SK-N-SH treated with all-trans-retinoic acid at 6 μM for 48 hours (cell line): ENCODE results near the gene SLC49A3.

ENCODE experiments used
- ESRRG ChIP-seq: fragments of 250-450 bp; sonication (Bioruptor Pico); IDR thresholded peaks from 2 replicates; pipeline ENCODE4 v1.6.1; 2021; ENCODE audit warnings: mild to moderate bottlenecking
- GLIS3 ChIP-seq: fragments of 250-450 bp; sonication (Bioruptor Pico); IDR thresholded peaks from 2 replicates; pipeline ENCODE4 v1.5.0; 2020; ENCODE audit warnings: mild to moderate bottlenecking, moderate library complexity
- RARB ChIP-seq: fragments of 250-450 bp; sonication (Bioruptor Pico); IDR thresholded peaks from 2 replicates; pipeline ENCODE4 v1.8.0; 2021; ENCODE audit warnings: mild to moderate bottlenecking, moderate library complexity
- ZNF70 ChIP-seq: fragments of 450-650 bp; formaldehyde crosslinking; IDR thresholded peaks from 2 replicates; pipeline ENCODE4 v1.5.0; 2020; ENCODE audit warnings: mild to moderate bottlenecking, moderate library complexity
- TF ChIP-seq, protein P1 (sequence below): fragments of 250-450 bp; sonication (Bioruptor Pico); IDR thresholded peaks from 2 replicates; pipeline ENCODE4 v1.8.0; 2020; ENCODE audit warnings: mild to moderate bottlenecking, moderate library complexity, borderline replicate concordance
- TF ChIP-seq, protein P2 (sequence below): fragments of 250-450 bp; sonication (Bioruptor Pico); IDR thresholded peaks from 2 replicates; pipeline ENCODE4 v1.5.1; 2020; ENCODE audit warnings: low read depth, mild to moderate bottlenecking, moderate library complexity
- TF ChIP-seq, protein P3 (sequence below): fragments of 250-450 bp; sonication (Bioruptor Pico); IDR thresholded peaks from 2 replicates; pipeline ENCODE4 v1.8.0; 2021; ENCODE audit warnings: low read depth, mild to moderate bottlenecking, moderate library complexity, borderline replicate concordance

DNA sequence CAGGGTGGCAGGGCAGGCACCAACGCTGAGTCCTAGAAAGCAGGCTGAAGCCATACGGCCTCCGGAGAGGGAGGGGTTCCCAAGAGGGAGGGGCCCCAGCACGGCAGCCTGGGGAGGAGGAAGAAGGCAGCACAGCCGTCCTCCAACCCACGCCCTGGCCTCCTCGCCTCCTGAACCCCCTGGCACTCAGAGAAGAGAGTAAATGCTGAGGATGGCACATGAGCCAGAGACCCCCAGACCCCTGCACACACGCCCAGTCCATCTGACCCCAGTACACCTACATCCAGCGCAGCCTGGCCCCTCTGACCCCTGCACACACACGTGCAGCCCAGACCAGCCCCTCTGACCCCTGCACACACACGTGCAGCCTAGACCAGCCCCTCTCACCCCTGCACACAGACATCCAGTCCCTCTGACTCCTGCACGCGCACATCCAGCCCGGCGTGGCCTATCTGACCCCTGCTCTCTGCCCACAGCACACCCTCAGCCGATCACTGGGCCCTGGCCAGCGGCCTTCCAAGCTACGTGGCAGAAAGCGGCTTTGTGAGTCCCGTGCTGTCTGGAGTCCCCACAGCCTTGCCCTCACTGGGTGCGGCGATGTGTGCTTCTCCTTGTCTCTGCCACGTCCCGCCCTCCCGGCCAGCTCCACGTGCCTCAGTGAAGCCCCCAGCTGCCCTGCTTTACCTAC lies 33.3 kb downstream of the SLC49A3 start:
- TF ChIP-seq, protein P1, sequence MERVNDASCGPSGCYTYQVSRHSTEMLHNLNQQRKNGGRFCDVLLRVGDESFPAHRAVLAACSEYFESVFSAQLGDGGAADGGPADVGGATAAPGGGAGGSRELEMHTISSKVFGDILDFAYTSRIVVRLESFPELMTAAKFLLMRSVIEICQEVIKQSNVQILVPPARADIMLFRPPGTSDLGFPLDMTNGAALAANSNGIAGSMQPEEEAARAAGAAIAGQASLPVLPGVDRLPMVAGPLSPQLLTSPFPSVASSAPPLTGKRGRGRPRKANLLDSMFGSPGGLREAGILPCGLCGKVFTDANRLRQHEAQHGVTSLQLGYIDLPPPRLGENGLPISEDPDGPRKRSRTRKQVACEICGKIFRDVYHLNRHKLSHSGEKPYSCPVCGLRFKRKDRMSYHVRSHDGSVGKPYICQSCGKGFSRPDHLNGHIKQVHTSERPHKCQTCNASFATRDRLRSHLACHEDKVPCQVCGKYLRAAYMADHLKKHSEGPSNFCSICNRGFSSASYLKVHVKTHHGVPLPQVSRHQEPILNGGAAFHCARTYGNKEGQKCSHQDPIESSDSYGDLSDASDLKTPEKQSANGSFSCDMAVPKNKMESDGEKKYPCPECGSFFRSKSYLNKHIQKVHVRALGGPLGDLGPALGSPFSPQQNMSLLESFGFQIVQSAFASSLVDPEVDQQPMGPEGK (CRISPR knock-in tag) = no peak
- TF ChIP-seq GLIS3 (CRISPR knock-in tag) (no peak), ZNF70 (CRISPR knock-in tag) (no peak), ESRRG (no peak), RARB (no peak)
- TF ChIP-seq, protein P2, sequence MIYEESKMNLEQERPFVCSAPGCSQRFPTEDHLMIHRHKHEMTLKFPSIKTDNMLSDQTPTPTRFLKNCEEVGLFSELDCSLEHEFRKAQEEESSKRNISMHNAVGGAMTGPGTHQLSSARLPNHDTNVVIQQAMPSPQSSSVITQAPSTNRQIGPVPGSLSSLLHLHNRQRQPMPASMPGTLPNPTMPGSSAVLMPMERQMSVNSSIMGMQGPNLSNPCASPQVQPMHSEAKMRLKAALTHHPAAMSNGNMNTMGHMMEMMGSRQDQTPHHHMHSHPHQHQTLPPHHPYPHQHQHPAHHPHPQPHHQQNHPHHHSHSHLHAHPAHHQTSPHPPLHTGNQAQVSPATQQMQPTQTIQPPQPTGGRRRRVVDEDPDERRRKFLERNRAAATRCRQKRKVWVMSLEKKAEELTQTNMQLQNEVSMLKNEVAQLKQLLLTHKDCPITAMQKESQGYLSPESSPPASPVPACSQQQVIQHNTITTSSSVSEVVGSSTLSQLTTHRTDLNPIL (CRISPR knock-in tag) = no peak
- TF ChIP-seq, protein P3, sequence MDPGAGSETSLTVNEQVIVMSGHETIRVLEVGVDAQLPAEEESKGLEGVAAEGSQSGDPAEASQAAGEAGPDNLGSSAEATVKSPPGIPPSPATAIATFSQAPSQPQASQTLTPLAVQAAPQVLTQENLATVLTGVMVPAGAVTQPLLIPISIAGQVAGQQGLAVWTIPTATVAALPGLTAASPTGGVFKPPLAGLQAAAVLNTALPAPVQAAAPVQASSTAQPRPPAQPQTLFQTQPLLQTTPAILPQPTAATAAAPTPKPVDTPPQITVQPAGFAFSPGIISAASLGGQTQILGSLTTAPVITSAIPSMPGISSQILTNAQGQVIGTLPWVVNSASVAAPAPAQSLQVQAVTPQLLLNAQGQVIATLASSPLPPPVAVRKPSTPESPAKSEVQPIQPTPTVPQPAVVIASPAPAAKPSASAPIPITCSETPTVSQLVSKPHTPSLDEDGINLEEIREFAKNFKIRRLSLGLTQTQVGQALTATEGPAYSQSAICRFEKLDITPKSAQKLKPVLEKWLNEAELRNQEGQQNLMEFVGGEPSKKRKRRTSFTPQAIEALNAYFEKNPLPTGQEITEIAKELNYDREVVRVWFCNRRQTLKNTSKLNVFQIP (CRISPR knock-in tag) = no peak
